ENCODE data around the gene KRTCAP2. TPM values are rescaled to one million over a fixed set of nuclear protein-coding genes. Genes with fewer than 3 reads are reported as not detected.

The KRTCAP2 gene
- total RNA-seq, 1 donor from 2014 or later: 146 TPM

DNA sequence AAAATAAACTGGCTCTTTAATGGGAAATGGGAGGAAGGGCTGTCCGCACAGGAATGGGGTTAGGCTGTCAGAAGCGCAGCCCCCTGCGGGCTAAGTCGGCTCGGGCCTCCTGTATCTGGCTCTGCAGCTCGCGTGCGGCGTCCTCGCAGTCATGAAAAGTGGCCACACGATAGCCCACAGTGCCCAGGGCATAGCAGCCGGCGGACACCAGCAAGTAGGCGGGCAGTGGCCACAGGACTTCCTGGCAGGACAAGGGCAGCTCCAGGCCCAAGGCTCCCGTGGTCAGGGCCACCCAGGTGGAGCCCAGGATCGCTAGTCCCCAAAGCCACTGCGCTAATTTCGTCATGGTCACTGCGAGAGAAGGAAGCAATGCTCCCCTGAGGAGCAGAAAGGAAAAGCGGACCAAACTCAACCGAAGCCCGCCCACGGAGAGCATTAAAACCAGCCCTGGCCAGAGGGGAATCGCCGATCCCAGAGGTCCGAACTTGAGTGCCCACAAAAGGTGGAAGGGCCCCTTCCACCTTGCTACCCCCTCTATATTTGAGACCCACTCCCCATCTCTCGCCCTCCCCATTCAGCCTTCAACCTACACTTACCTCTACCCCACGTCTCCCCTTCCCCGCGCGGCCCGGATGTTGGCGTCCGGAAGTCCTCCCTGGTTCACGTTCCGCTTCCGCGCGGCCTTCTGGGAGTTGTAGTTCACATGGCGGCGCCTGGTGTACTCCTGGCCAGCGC lies 33.0 kb downstream of the KRTCAP2 start, which contains the start of gene DPM3:
TSS of gene DPM3 (minus strand) at position 637 of the 735 bp plus-strand sequence. CDS start at position 346, 291 bp downstream.
- no peaks in the 10 kb centered on the region for H3K9me3 ChIP-seq
- peaks cover 9 to 18% of the 10 kb centered on the region in 2 donors for H3K4me1 ChIP-seq
- H3K27me3 ChIP-seq: no peaks in the 10 kb centered on the region
- no peak for TF ChIP-seq CTCF (IDR thresholded peaks at IDR 0.05)
- peak within 1 kb of the TSS; percentile 86 to 88 for H3K27ac ChIP-seq
- H3K4me3 ChIP-seq: peak within 1 kb of the TSS; percentile 70 to 81
- intact Hi-C loops (cut with DNase I): loop anchor here (1.0 to 5.0 kb wide), 5 partner anchors 33 to 1153 kb away; partner anchors contain the start of genes KRTCAP2, PMVK, RAB13 and TRIM46
- peak; percentile 66 to 95 for DNase-seq (ENCODE audit: low spot score in 2 of 2)
- H3K36me3 ChIP-seq: no peaks in the 10 kb centered on the region

DNA sequence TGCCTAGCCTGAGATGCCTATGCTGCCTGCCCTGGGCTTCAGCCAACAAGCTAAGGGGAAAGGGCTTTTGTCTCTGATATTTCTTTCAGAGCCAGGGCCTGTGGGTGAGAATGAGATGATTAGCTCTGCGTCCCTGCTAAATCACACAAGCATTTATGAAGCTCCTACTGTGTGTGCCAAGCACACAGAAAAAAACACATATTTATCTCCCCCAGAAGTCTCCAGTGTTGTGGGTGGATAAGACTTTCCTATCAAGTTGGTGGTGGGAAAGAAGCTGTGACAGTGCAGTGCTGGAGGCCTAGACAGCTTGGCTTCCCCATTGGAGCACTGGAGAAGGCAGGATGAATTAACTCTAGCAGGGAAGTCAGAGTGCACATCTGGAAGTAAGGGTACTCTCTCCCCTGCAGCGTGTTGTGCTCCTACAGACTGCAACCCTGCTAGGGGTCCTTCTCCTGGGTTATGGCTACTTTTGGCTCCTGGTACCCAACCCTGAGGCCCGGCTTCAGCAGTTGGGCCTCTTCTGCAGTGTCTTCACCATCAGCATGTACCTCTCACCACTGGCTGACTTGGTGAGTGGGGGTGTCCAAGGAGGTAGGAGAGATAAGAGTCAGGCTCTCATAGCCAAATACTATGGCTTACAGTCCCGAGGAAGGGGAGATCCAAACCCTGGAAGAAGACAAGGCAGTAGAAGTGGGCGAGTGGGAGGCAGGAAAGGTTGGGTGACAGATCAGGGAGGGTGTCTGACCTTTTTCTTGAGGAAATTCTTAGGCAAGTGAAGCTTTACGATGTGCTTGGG lies 35.8 kb downstream of the KRTCAP2 start:
- Histone ChIP-seq H3K4me3 (peak overlapping the region in 1 of 2 donors; percentile 76), H3K36me3 (no peaks in the 10 kb centered on the region), H3K27me3 (no peaks in the 10 kb centered on the region), H3K27ac (peak overlapping the region; percentile 97 to 100), H3K4me1 (peaks cover 9 to 25% of the 10 kb centered on the region in 2 donors), H3K9me3 (no peaks in the 10 kb centered on the region)
- no peak for TF ChIP-seq CTCF (IDR thresholded peaks at IDR 0.05)
- no peak for DNase-seq (ENCODE audit: low spot score in 2 of 2)
- intact Hi-C loops (cut with DNase I): loop anchor here (5.0 kb wide), 3 partner anchors 135 to 1150 kb away; partner anchors contain the start of genes PMVK, RAB13 and ZBTB7B

GRCh38 chr1:155136748-155137147 lies 36.4 kb downstream of the KRTCAP2 start:
- H3K4me1 ChIP-seq: peaks cover 9 to 25% of the 10 kb centered on the region in 2 donors
- peaks cover 0 to under 1% of the 10 kb centered on the region in 2 donors for H3K36me3 ChIP-seq
- no peak for DNase-seq (ENCODE audit: low spot score in 2 of 2)
- TF ChIP-seq CTCF (IDR thresholded peaks at IDR 0.05): no peak
- H3K9me3 ChIP-seq: no peaks in the 10 kb centered on the region
- peak overlapping the region; percentile 97 to 100 for H3K27ac ChIP-seq
- H3K4me3 ChIP-seq: peak overlapping the region; percentile 76 to 80
- intact Hi-C loops (cut with DNase I): loop anchor here (5.0 kb wide), 3 partner anchors 134 to 1149 kb away; partner anchors contain the start of genes PMVK, RAB13 and ZBTB7B
- no peaks in the 10 kb centered on the region for H3K27me3 ChIP-seq

DNA sequence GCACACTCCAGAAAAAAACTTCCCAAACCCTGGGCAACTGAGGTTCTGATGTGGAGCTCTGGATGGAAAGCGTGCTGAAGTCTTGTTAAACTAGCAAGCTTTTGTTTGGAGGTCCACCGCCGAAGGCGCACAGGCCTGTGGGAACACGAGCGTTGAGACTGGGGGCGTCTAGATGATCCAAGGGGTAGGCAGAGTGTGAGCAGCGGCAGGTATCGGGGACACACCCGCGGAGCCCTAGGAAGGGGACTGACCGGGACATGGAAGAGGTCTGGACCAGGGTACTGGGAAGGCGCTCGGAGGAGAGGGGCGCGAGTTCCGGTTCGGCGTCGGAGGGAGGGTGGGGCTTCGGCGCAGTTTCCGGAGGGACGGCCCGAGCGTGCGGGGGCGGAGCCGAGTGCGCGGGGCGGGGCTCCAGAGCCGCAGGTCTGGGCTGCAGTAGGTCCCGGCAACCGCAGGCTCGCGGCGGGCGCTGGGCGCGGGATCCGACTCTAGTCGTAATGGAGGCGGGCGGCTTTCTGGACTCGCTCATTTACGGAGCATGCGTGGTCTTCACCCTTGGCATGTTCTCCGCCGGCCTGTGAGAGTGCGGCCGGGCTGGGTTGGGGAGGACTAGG lies 37.6 kb downstream of the KRTCAP2 start, which contains the start of gene SLC50A1:
TSS of gene SLC50A1 (plus strand) at position 438 of the 614 bp plus-strand sequence. CDS start at position 498, 60 bp downstream.
- no peaks in the 10 kb centered on the region for H3K27me3 ChIP-seq
- H3K4me3 ChIP-seq: peak within 1 kb of the TSS; percentile 76 to 80
- peak; percentile 78 to 98 for DNase-seq (ENCODE audit: low spot score in 2 of 2)
- no peaks in the 10 kb centered on the region for H3K9me3 ChIP-seq
- intact Hi-C loops (cut with DNase I): loop anchor here (1.0 to 5.0 kb wide), 5 partner anchors 8 to 1148 kb away; partner anchors contain the start of genes EFNA1, PMVK, RAB13 and ZBTB7B
- peak within 1 kb of the TSS; percentile 97 to 100 for H3K27ac ChIP-seq
- peaks cover 0 to 4% of the 10 kb centered on the region in 2 donors for H3K36me3 ChIP-seq
- peaks cover 9 to 25% of the 10 kb centered on the region in 2 donors for H3K4me1 ChIP-seq
- TF ChIP-seq CTCF (IDR thresholded peaks at IDR 0.05): peak; percentile 26 to 72 (median 39)
